22Rv1 (cell line): ENCODE measurements around the gene DMXL1.

ENCODE experiments used
- CTCF ChIP-seq: fragments of 450-650 bp; IDR thresholded peaks from 2 replicates; pipeline ENCODE4 v1.5.1; 2017; ENCODE audit warnings: mild to moderate bottlenecking
- ZFX ChIP-seq: fragments of 450-650 bp; IDR thresholded peaks from 2 replicates; pipeline ENCODE4 v1.6.1; 2017; ENCODE audit warnings: antibody characterized with exemption, borderline replicate concordance

- TF ChIP-seq CTCF (no peak), ZFX (no peak)
Observed at GRCh38 chr5:119290161-119290569, 219.3 kb downstream of the DMXL1 start.
